Endothelial cell of umbilical vein (primary cell): ENCODE measurements around the gene YAP1. TPM values are rescaled to one million over a fixed set of nuclear protein-coding genes. Genes with fewer than 3 reads are reported as not detected.

Source experiments
- BruUV-seq: library from RNA; stranded (reverse); fragments of 400-500 nt; replicated peaks from 2 replicates; lab custom pipeline; 2021; lab: Mats Ljungman, UMichigan
- CTCF ChIA-PET: fragments of 300-600, 350-600 bp; sonication (Branson Sonifier 250); formaldehyde crosslinking; loops from one replicate; lab custom pipeline; 2021; ENCODE audit warnings: antibody characterized with exemption, inconsistent platforms; lab: Charles Lee
- POLR2A ChIA-PET: fragments of 300-600, 350-600 bp; sonication (Branson Sonifier 250); formaldehyde crosslinking; loops from one replicate; lab custom pipeline; 2021; ENCODE audit warnings: antibody characterized with exemption, inconsistent platforms; lab: Charles Lee
- DNase-seq: peaks from one replicate; pipeline ENCODE4 v3.0.0-alpha.2; 2011; ENCODE audit warnings: low read depth, low spot score
- FAIRE-seq: peaks from 2 replicates; lab custom pipeline; 2011; peaks lifted over from hg19 to GRCh38; lab: Jason Lieb, UNC
- H2AFZ ChIP-seq: 2 replicates; pipeline ENCODE4 v1.6.0; 2012; ENCODE audit warnings: low read depth, low read length, control low read depth, inconsistent platforms
- H3K27ac ChIP-seq: 2 replicates; pipeline ENCODE4 v1.5.1; 2011; ENCODE audit warnings: low read depth, mild to moderate bottlenecking, control low read depth, low read length, moderate library complexity; ENCODE audit not compliant: insufficient read depth
- H3K27me3 ChIP-seq, 2 experiments: 2 replicates each; pipeline versions ENCODE4 v1.6.0 to v1.6.1; 2011; ENCODE audit warnings: low read length in 2 of 2, mixed read lengths in 1 of 2; ENCODE audit not compliant: control insufficient read depth in 2 of 2, insufficient read depth in 2 of 2
- H3K36me3 ChIP-seq, 2 experiments: 2 replicates in 1 of 2; 3 replicates in 1 of 2; pipeline ENCODE4 v1.5.1; 2011; ENCODE audit warnings: low read length in 2 of 2, mild to moderate bottlenecking in 1 of 2, moderate library complexity in 1 of 2; ENCODE audit not compliant: control insufficient read depth in 2 of 2, insufficient read depth in 2 of 2; ENCODE audit errors: extremely low read depth in 1 of 2
- H3K4me1 ChIP-seq: 3 replicates; pipeline ENCODE4 v1.5.1; 2011; ENCODE audit warnings: mild to moderate bottlenecking, low read length; ENCODE audit not compliant: control insufficient read depth, insufficient read depth; ENCODE audit errors: extremely low read depth
- H3K4me2 ChIP-seq: 2 replicates; pipeline ENCODE4 v1.6.1; 2011; ENCODE audit warnings: low read length, control low read depth, mixed read lengths; ENCODE audit not compliant: insufficient read depth
- H3K4me3 ChIP-seq, 3 experiments: fragments of 200-600 bp in 1 of 3; sonication (generic), shearing (Covaris generic) in 1 of 3; replicated peaks in 1 of 3; 2 replicates each; pipeline ENCODE4 v1.5.1; 2011 to 2016; ENCODE audit warnings: control low read depth in 3 of 3, low read length in 3 of 3, mild to moderate bottlenecking in 2 of 3, inconsistent platforms in 1 of 3, low read depth in 1 of 3, moderate library complexity in 1 of 3; ENCODE audit not compliant: insufficient read depth in 1 of 3
- H3K79me2 ChIP-seq: 2 replicates; pipeline ENCODE4 v1.6.0; 2012; ENCODE audit warnings: low read length, inconsistent platforms; ENCODE audit not compliant: control insufficient read depth, insufficient read depth
- H3K9ac ChIP-seq: replicated peaks from 2 replicates; pipeline ENCODE3; 2011; ENCODE audit warnings: low read length, control low read depth; ENCODE audit not compliant: insufficient read depth; ENCODE audit errors: extremely low read depth
- H3K9me1 ChIP-seq: replicated peaks from 3 replicates; pipeline ENCODE4 v1.6.0; 2011; ENCODE audit warnings: mild to moderate bottlenecking, low read length; ENCODE audit not compliant: control insufficient read depth, insufficient read depth; ENCODE audit errors: extremely low read depth
- H3K9me3 ChIP-seq: replicated peaks from 2 replicates; pipeline ENCODE4 v1.5.1; 2012; ENCODE audit warnings: low read length, inconsistent platforms; ENCODE audit not compliant: control insufficient read depth, insufficient read depth
- H4K20me1 ChIP-seq: replicated peaks from 2 replicates; pipeline ENCODE3; 2011; ENCODE audit warnings: mild to moderate bottlenecking, low read length; ENCODE audit not compliant: control insufficient read depth, insufficient read depth; ENCODE audit errors: extremely low read depth
- CTCF ChIP-seq, 2 donors: IDR thresholded peaks; 1 replicate in 1 of 2; 2 replicates in 1 of 2; pipeline ENCODE4 v1.5.1; 2011; ENCODE audit warnings: low read length in 2 of 2, mild to moderate bottlenecking in 2 of 2, moderate library complexity in 2 of 2, control low read depth in 1 of 2, inconsistent platforms in 1 of 2, low read depth in 1 of 2; ENCODE audit not compliant: insufficient read depth in 1 of 2; ENCODE audit errors: extremely low read depth in 1 of 2
- EZH2 ChIP-seq: IDR thresholded peaks from 2 replicates; pipeline ENCODE4 v1.6.1; 2012; ENCODE audit warnings: borderline replicate concordance, low read depth, mild to moderate bottlenecking, moderate library complexity, low read length, inconsistent platforms; ENCODE audit not compliant: severe bottlenecking
- FOS ChIP-seq: IDR thresholded peaks from 2 replicates; pipeline ENCODE4 v1.6.1; 2011; ENCODE audit warnings: mild to moderate bottlenecking, low read length, moderate library complexity, borderline replicate concordance; ENCODE audit not compliant: insufficient read depth
- GATA2 ChIP-seq: IDR thresholded peaks from 2 replicates; pipeline ENCODE4 v1.7.0; 2011; ENCODE audit warnings: low read depth, mild to moderate bottlenecking, moderate library complexity, mixed read lengths, low read length; ENCODE audit not compliant: insufficient read length, insufficient read depth
- JUN ChIP-seq: IDR thresholded peaks from 2 replicates; pipeline ENCODE4 v1.6.1; 2011; ENCODE audit warnings: borderline replicate concordance, low read depth; ENCODE audit not compliant: insufficient read length, insufficient read depth
- MAX ChIP-seq: IDR thresholded peaks from 2 replicates; pipeline ENCODE4 v1.6.1; 2011; ENCODE audit not compliant: insufficient read depth, insufficient read length
- MYC ChIP-seq: IDR thresholded peaks from one replicate; pipeline ENCODE4 v1.6.1; 2011; ENCODE audit warnings: mild to moderate bottlenecking, low read depth, low read length
- POLR2A ChIP-seq: IDR thresholded peaks from 2 replicates; pipeline ENCODE4 v1.6.1; 2012; ENCODE audit warnings: low read depth, mild to moderate bottlenecking, control low read depth, low read length
- POLR2AphosphoS5 ChIP-seq: IDR thresholded peaks from 2 replicates; pipeline ENCODE4 v1.6.1; 2012; ENCODE audit warnings: low read depth, mild to moderate bottlenecking, control low read depth, low read length, moderate library complexity; ENCODE audit not compliant: insufficient read depth
- dilution Hi-C: fragments of 300-500 bp; cut with MboI; formaldehyde crosslinking; loops from one replicate; pipeline ENCODE4 v1.15.0; 2019; ENCODE audit warnings: low sequenced_read_pairs; ENCODE audit not compliant: extremely low pct_ligation_motif_present
- intact Hi-C: fragments of 100-400 bp; cut with micrococcal nuclease; formaldehyde crosslinking; loops from one replicate; pipeline ENCODE4 v1.10.0; 2022
- polyA plus RNA-seq, 4 experiments: library from polyadenylated mRNA; depleted of rRNA in 3 of 4; stranded (reverse) in 3 of 4; unstranded in 1 of 4; fragments of >200 nt; gene quantifications; 2 replicates each; pipeline versions ENCODE4 v1.2.1 to v1.2.3, GENCODE V29; 2011 to 2012; ENCODE audit warnings: missing spikeins in 1 of 4
- total RNA-seq: library from RNA; stranded (reverse); gene quantifications from 2 replicates; pipeline ENCODE4 v1.2.3, GENCODE V29; 2021

YAP1 gene
- total and polyA plus RNA-seq, 2 donors (not counting 3 experiments of a cell fraction or from before 2014, with no cell fraction given), result 32.6 to 48.9 TPM

- H3K79me2 ChIP-seq, result no peaks in the 10 kb centered on the region
- intact Hi-C loops, result no loop called here
- ChIA-PET POLR2A (no interaction called here), CTCF (no interaction called here)
- no TSS peak for BruUV-seq
- H3K36me3 ChIP-seq, result peaks cover 0 to 5% of the 10 kb centered on the region in 2 experiments
- no peaks in the 10 kb centered on the region for H3K27me3 ChIP-seq
- TF ChIP-seq GATA2 (no peak), EZH2 (no peak), CTCF (IDR thresholded peaks at IDR 0.05; ENCODE audit: extremely low read depth in 1 of 2, insufficient read depth in 1 of 2, low read depth in 1 of 2, low read length in 2 of 2) (no peak), FOS (no peak), JUN (no peak)
- H3K4me2 ChIP-seq, result no peak overlapping the region
- DNase-seq (no peak), FAIRE-seq (no peak)
- no peak overlapping the region for H3K27ac ChIP-seq
- no peaks in the 10 kb centered on the region for H4K20me1 ChIP-seq
- H3K9ac ChIP-seq, result no peak overlapping the region
- dilution Hi-C loops, result no loop called here
- no peak overlapping the region for H2AFZ ChIP-seq
- H3K4me1 ChIP-seq, result no peaks in the 10 kb centered on the region
- no peaks in the 10 kb centered on the region for H3K9me3 ChIP-seq
- no peaks in the 10 kb centered on the region for H3K9me1 ChIP-seq
- H3K4me3 ChIP-seq, result no peak overlapping the region
Observed at GRCh38 chr11:102205805-102206204, 95.6 kb downstream of the YAP1 start.

DNA sequence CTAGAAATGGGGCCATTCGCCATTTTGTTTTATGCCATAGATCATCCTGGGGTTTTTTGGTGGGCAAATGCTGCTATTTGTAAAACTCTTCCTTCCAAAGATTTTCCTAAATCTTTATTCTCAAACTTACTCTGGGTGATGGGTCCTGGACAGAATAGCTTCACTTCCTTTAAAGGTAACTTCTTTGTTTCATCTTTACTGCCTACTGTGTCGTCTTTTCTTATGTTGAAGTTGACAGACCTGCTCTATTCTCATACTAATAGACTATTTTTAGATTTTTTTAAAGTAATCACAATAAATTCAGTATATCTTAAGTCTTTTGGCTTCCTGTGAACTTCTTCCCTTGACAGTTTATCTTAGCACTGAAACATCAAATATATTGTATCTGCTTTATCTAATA is 98.6 kb downstream of the YAP1 start:
- Histone ChIP-seq H3K79me2 (no peaks in the 10 kb centered on the region), H3K4me2 (no peak overlapping the region), H3K9ac (no peak overlapping the region), H3K9me3 (no peaks in the 10 kb centered on the region), H3K27ac (no peak overlapping the region), H3K36me3 (peaks cover 0 to 5% of the 10 kb centered on the region in 2 experiments), H3K9me1 (no peaks in the 10 kb centered on the region), H3K4me1 (no peaks in the 10 kb centered on the region), H4K20me1 (no peaks in the 10 kb centered on the region), H3K27me3 (no peaks in the 10 kb centered on the region), H3K4me3 (no peak overlapping the region), H2AFZ (no peak overlapping the region)
- DNase-seq (no peak), FAIRE-seq (no peak)
- no TSS peak for BruUV-seq
- POLR2A ChIA-PET, result no interaction called here
- CTCF ChIA-PET, result no interaction called here
- no peak for TF ChIP-seq MYC
- TF ChIP-seq JUN, result no peak
- TF ChIP-seq FOS, result no peak
- TF ChIP-seq GATA2, result no peak
- TF ChIP-seq EZH2, result no peak
- TF ChIP-seq POLR2AphosphoS5, result no peak
- no peak for TF ChIP-seq POLR2A
- TF ChIP-seq CTCF (IDR thresholded peaks at IDR 0.05; ENCODE audit: extremely low read depth in 1 of 2, insufficient read depth in 1 of 2, low read depth in 1 of 2, low read length in 2 of 2), result no peak
- no peak for TF ChIP-seq MAX
- intact Hi-C loops (no loop called here), dilution Hi-C loops (no loop called here)
